ENCODE results near the gene VEPH1. TPM values are rescaled to one million over a fixed set of nuclear protein-coding genes. Genes with fewer than 3 reads are reported as not detected.

VEPH1 gene
- total and polyA plus RNA-seq, 9 of the 15 experiments (the other 6 are each of a cell fraction or from before 2014, with no cell fraction given) = 4.5 to 15.6 (median 5.8) TPM

DNA sequence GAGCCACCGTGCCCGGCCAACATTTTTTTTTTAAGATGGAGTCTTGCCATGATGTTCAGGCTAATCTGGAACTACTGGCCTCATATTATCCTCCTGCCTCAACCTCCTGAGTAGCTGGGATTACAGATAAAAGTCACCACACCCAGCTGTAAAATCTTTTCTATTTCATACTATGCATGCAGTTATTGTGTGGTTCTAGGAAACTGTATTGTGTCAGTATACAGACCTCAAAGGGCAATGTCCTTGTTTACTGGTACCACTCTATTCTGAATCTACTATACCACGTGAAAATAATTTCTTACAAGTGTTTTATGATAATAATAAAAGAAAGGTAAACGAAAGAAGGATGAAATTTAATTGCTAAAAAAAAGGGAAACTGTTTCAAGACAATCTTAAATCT, 190.0 kb downstream of the VEPH1 start:
- H3K4me3 ChIP-seq = no peak overlapping the region
- H3K9me3 ChIP-seq (replicated peaks; ENCODE audit: control insufficient read depth, insufficient read depth, low read depth, low read length) = no peaks in the 10 kb centered on the region
- intact Hi-C loops (cut with micrococcal nuclease) = no loop called here
- H3K27ac ChIP-seq (ENCODE audit: extremely low read depth, low read depth, low read length) = no peak overlapping the region
- H3K36me3 ChIP-seq (ENCODE audit: control insufficient read depth, insufficient read depth, low read length) = no peaks in the 10 kb centered on the region
- DNase-seq (ENCODE audit: extremely low read depth in 1 of 4, low spot score in 3 of 4) (no peak), FAIRE-seq (no peak), ATAC-seq (no peak)
- H4K20me1 ChIP-seq (replicated peaks; ENCODE audit: control insufficient read depth, insufficient read depth, low read length) = no peaks in the 10 kb centered on the region
- H2AFZ ChIP-seq (ENCODE audit: low read depth, low read length) = no peak overlapping the region
- in situ Hi-C loops (cut with MboI) = no loop called here
- no peak overlapping the region for H3K9ac ChIP-seq (ENCODE audit: insufficient read depth in 1 of 2, low read depth in 2 of 2, low read length in 2 of 2)
- no peaks in the 10 kb centered on the region for H3K79me2 ChIP-seq (ENCODE audit: control insufficient read depth, insufficient read depth, low read length)
- no peaks in the 10 kb centered on the region; a peak in 1 of 5 replicates for H3K4me1 ChIP-seq (replicated peaks in 1 of 2; ENCODE audit: control insufficient read depth in 2 of 2, insufficient read depth in 2 of 2, low read length in 2 of 2)
- no peaks in the 10 kb centered on the region for H3K27me3 ChIP-seq (ENCODE audit: control insufficient read depth in 2 of 2, insufficient read depth in 2 of 2, low read length in 2 of 2)
- H3K4me2 ChIP-seq (ENCODE audit: insufficient read depth, low read length) = no peak overlapping the region
- POLR2A ChIA-PET = no interaction called here
- no peaks in the 10 kb centered on the region for H3K9me1 ChIP-seq (ENCODE audit: control insufficient read depth, insufficient read depth, low read length)
- BruUV-seq (replicated peaks) = no TSS peak
- CTCF ChIA-PET (ENCODE audit: low intra/inter-chr PET ratio) = no interaction called here
- 7% methylated on average over 4 of the region's 4 CpGs for WGBS (ENCODE audit: insufficient coverage, low coverage, missing lambda C conversion rate)
- TF ChIP-seq RFX1 (IDR thresholded peaks at IDR 0.05) (no peak), TAL1 (IDR thresholded peaks at IDR 0.05) (peak; percentile 26; the same call in 1 of the 2 replicates), CBFA2T3 (IDR thresholded peaks at IDR 0.05) (peak; percentile 31; the same call in 1 of the 2 replicates)

- H3K79me2 ChIP-seq (ENCODE audit: control insufficient read depth, insufficient read depth, low read length) = no peaks in the 10 kb centered on the region
- in situ Hi-C loops (cut with MboI) (no loop called here), intact Hi-C loops (cut with micrococcal nuclease) (no loop called here)
- no peak overlapping the region for H3K9ac ChIP-seq (ENCODE audit: insufficient read depth in 1 of 2, low read depth in 2 of 2, low read length in 2 of 2)
- no TSS peak for BruUV-seq (replicated peaks)
- FAIRE-seq (no peak), DNase-seq (ENCODE audit: extremely low read depth in 1 of 4, low spot score in 3 of 4) (no peak), ATAC-seq (no peak)
- H3K9me1 ChIP-seq (ENCODE audit: control insufficient read depth, insufficient read depth, low read length) = no peaks in the 10 kb centered on the region
- no peaks in the 10 kb centered on the region; a peak in 1 of 5 replicates for H3K4me1 ChIP-seq (replicated peaks in 1 of 2; ENCODE audit: control insufficient read depth in 2 of 2, insufficient read depth in 2 of 2, low read length in 2 of 2)
- no peak overlapping the region for H3K4me3 ChIP-seq
- no peaks in the 10 kb centered on the region for H3K9me3 ChIP-seq (replicated peaks; ENCODE audit: control insufficient read depth, insufficient read depth, low read depth, low read length)
- no peak overlapping the region; the same call in 1 of the 2 replicates for H2AFZ ChIP-seq (ENCODE audit: low read depth, low read length)
- no peaks in the 10 kb centered on the region for H4K20me1 ChIP-seq (replicated peaks; ENCODE audit: control insufficient read depth, insufficient read depth, low read length)
- H3K4me2 ChIP-seq (ENCODE audit: insufficient read depth, low read length) = no peak overlapping the region
- no peak overlapping the region for H3K27ac ChIP-seq (ENCODE audit: extremely low read depth, low read depth, low read length)
- ChIA-PET CTCF (ENCODE audit: low intra/inter-chr PET ratio) (no interaction called here), POLR2A (interaction anchor here (0.7 kb wide), 1 partner anchor 16 kb away, joined by 4 read pairs; no protein-coding TSS in a partner anchor)
- no peaks in the 10 kb centered on the region for H3K27me3 ChIP-seq (ENCODE audit: control insufficient read depth in 2 of 2, insufficient read depth in 2 of 2, low read length in 2 of 2)
- H3K36me3 ChIP-seq (ENCODE audit: control insufficient read depth, insufficient read depth, low read length) = no peaks in the 10 kb centered on the region
- TF ChIP-seq MCM5 (IDR thresholded peaks at IDR 0.05; ENCODE audit: low read depth) = no peak
- TF ChIP-seq TBP (optimal IDR thresholded peaks at IDR 0.05; ENCODE audit: low read depth, low read length) = no peak
- no peak for TF ChIP-seq POU5F1 (IDR thresholded peaks at IDR 0.05; ENCODE audit: borderline replicate concordance, low read depth, low read length, partially characterized antibody)
- no peak for TF ChIP-seq CREBBP (IDR thresholded peaks at IDR 0.05; ENCODE audit: low read depth, low read length)
- no peak for TF ChIP-seq IFI16 (CRISPR knock-in tag; IDR thresholded peaks at IDR 0.05)
- TF ChIP-seq, protein P1, sequence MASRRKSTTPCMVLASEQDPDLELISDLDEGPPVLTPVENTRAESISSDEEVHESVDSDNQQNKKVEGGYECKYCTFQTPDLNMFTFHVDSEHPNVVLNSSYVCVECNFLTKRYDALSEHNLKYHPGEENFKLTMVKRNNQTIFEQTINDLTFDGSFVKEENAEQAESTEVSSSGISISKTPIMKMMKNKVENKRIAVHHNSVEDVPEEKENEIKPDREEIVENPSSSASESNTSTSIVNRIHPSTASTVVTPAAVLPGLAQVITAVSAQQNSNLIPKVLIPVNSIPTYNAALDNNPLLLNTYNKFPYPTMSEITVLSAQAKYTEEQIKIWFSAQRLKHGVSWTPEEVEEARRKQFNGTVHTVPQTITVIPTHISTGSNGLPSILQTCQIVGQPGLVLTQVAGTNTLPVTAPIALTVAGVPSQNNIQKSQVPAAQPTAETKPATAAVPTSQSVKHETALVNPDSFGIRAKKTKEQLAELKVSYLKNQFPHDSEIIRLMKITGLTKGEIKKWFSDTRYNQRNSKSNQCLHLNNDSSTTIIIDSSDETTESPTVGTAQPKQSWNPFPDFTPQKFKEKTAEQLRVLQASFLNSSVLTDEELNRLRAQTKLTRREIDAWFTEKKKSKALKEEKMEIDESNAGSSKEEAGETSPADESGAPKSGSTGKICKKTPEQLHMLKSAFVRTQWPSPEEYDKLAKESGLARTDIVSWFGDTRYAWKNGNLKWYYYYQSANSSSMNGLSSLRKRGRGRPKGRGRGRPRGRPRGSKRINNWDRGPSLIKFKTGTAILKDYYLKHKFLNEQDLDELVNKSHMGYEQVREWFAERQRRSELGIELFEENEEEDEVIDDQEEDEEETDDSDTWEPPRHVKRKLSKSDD (conservative IDR thresholded peaks at IDR 0.05; ENCODE audit: low read length) = no peak
- TF ChIP-seq MAFG (tag; conservative IDR thresholded peaks at IDR 0.05) = no peak
- TF ChIP-seq, protein P2, sequence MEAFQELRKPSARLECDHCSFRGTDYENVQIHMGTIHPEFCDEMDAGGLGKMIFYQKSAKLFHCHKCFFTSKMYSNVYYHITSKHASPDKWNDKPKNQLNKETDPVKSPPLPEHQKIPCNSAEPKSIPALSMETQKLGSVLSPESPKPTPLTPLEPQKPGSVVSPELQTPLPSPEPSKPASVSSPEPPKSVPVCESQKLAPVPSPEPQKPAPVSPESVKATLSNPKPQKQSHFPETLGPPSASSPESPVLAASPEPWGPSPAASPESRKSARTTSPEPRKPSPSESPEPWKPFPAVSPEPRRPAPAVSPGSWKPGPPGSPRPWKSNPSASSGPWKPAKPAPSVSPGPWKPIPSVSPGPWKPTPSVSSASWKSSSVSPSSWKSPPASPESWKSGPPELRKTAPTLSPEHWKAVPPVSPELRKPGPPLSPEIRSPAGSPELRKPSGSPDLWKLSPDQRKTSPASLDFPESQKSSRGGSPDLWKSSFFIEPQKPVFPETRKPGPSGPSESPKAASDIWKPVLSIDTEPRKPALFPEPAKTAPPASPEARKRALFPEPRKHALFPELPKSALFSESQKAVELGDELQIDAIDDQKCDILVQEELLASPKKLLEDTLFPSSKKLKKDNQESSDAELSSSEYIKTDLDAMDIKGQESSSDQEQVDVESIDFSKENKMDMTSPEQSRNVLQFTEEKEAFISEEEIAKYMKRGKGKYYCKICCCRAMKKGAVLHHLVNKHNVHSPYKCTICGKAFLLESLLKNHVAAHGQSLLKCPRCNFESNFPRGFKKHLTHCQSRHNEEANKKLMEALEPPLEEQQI (IDR thresholded peaks at IDR 0.05) = no peak
- TF ChIP-seq CBX2 (IDR thresholded peaks at IDR 0.05; ENCODE audit: insufficient read depth, low read length, poor library complexity, severe bottlenecking) = no peak
- TF ChIP-seq ZNF77 (CRISPR knock-in tag; IDR thresholded peaks at IDR 0.05) = no peak
Measured at GRCh38 chr3:157312376-157312745, 190.9 kb downstream of the VEPH1 start.
